ENCODE measurements around the gene SOD1.
"Not testable (repeated sequence)": the region's sequence is repeated elsewhere in the genome, so short reads cannot be mapped to it uniquely, and the experiment has no call there.

The SOD1 gene

DNA sequence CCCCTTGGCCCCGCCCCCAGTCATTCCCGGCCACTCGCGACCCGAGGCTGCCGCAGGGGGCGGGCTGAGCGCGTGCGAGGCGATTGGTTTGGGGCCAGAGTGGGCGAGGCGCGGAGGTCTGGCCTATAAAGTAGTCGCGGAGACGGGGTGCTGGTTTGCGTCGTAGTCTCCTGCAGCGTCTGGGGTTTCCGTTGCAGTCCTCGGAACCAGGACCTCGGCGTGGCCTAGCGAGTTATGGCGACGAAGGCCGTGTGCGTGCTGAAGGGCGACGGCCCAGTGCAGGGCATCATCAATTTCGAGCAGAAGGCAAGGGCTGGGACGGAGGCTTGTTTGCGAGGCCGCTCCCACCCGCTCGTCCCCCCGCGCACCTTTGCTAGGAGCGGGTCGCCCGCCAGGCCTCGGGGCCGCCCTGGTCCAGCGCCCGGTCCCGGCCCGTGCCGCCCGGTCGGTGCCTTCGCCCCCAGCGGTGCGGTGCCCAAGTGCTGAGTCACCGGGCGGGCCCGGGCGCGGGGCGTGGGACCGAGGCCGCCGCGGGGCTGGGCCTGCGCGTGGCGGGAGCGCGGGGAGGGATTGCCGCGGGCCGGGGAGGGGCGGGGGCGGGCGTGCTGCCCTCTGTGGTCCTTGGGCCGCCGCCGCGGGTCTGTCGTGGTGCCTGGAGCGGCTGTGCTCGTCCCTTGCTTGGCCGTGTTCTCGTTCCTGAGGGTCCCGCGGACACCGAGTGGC, at the start of gene SOD1:
TSS of gene SOD1 (plus strand) at position 158 of the 723 bp plus-strand sequence. CDS start at position 235, 77 bp downstream.
- peak; percentile 98 for DNase-seq

DNA sequence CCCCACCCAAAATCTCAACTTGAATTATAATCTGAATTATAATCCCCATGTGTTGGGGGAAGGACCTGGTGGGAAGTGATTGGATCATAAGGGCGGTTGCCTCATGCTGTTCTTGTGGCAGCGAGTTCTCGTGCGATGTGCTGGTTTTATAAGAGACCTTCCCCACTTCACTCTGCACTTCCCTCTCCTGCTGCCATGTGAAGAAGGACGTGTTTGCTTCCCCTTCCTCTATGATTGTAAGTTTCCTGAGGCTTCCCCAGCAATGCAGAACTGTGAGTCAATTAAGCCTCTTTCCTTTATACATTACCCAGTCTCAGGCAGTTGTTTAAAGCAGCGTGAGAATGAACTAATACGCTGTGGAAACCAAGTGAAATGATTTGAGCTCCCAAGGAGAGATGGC, 48.0 kb upstream of the SOD1 start:
- DNase-seq, result no peak

DNA sequence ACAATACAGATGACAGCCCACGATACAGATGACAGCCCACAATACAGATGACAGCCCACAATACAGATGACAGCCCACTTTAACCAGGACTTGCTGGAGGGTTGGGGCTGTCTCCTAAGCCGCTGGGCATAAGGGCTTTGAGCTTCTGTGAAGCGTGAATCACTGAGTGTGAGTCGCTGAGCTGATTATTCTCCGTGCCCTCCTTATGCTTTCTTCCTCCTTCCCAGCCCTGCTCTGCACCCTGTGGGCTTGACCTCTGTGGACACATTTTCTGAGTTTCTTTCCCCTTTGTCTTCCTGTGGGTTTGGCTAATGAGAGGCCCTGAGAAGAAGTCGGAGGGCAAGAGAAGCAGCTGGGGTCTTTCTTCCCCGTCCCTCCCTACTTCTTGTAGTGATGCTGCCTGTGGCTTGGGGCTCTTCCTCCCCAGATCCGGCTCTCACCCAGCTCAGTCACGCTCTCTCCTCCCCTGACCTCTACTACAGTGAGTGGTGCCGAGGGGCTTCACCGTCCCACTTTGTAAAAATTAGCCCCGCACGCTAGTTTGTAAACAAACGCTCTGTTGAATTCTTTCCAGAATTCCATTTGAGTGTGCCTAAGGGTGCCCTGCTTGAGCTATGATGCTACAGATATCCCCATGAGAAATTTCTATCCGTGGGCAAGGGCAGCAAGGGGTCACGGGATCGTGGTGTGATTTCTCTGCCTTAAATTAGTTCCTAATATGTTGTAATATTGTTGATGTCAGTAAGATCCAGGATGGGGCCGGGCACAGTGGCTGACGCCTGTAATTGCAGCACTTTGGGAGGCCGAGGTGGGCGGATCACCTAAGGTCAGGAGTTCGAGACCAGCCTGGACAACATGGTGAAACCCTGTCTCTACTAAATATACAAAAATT, 46.4 kb upstream of the SOD1 start:
- DNase-seq, result peak; percentile 35

DNA sequence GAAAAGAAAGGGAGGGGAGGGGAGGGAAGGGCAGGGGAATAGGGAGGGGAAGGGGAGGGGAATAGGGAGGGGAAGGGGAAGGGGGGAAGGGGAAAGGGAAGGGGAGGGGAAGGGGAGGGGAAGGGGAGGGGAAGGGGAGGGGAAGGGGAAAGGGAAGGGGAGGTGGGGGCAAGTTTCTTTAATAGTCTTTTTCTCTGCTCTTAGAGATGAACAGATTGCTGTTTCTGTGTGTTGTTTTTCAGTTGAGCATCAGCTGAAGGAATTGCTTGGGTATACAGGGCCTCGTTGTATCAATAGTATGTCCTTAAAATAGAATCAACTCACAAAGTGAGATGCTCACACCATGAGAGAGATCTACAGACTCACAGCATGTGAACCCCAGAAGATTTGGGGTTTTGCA, 44.8 kb upstream of the SOD1 start:
- no peak for DNase-seq

GRCh38 chr21:31616216-31616615, 43.3 kb upstream of the SOD1 start:
- no peak for DNase-seq

DNA sequence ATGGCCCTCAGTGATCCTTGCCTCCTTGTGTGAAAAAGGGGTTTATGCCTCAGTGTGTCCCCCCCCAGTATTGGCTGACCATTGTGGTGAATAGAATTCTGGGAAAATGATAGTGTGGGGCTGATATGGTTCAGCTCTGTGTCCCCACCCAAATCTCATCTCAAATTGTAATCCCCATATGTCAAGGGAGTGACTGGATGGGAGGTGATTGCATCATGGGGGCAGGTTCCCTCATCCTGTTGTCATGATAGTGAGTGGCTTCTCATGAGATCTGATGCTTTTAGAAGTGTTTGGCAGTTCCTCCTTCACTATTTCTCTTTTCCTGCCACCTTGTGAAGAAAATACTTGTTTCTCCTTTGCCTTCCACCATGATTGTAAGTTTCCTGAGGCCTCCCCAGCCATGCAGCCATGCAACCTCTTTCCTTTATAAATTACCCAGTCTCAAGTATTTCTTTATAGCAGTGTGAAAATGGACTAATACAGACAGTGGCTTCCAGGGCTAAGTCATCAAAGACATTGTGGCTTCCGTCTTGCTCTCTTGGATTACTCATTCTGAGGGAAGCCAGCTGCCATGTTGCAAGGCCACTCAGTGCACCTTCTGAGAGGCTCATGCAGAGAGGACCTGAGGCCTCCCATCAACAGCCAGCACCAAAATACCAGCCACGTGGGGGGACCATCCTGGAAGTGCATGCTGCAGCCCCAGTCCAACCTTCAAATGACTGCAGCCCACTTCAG, 40.6 kb upstream of the SOD1 start:
- no peak for DNase-seq

DNA sequence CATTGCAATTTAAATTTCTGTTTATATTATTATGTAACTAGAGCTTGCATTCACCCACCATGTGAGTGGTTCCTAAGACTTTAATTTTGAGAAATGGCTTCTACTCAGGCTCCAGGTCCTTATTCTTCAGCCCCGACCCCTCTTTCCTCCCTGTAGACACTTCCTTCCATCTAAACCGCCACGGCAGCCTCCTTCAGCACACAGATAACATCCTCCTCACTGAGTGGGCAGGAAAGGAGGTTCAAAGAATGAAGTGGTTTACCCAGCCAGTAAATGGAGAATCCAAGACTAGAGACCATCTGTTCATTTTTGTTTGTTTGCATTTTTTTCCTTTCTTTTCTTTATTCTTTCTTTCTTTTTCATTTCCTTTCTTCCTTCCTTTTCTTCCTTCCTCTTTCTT, 37.1 kb upstream of the SOD1 start:
- DNase-seq, result no peak

- peak; percentile 47 for DNase-seq
These were observed 35.8 kb upstream of the SOD1 start for GRCh38 chr21:31623664-31624063.

DNA sequence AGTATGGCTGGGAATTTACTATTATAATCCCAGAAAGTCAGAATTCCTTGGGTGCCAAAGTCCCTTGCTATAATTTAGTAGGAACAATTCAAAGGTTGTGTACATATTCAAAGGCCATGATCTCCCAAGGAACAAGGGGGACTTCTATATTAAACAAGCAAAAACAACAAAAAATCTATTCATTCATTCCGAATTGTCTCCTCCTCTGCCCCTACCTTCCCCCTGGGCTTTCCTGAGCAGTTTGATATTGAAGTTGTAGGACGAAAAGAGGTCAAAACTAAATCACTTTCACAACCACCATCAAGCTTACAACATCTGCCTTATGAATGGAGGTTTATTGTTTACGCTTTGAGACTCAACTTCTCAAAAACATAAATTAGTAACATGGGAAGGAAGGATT, 35.3 kb upstream of the SOD1 start:
- DNase-seq, result no peak

- no peak for DNase-seq
These were observed 34.5 kb upstream of the SOD1 start for GRCh38 chr21:31624961-31625491.

DNA sequence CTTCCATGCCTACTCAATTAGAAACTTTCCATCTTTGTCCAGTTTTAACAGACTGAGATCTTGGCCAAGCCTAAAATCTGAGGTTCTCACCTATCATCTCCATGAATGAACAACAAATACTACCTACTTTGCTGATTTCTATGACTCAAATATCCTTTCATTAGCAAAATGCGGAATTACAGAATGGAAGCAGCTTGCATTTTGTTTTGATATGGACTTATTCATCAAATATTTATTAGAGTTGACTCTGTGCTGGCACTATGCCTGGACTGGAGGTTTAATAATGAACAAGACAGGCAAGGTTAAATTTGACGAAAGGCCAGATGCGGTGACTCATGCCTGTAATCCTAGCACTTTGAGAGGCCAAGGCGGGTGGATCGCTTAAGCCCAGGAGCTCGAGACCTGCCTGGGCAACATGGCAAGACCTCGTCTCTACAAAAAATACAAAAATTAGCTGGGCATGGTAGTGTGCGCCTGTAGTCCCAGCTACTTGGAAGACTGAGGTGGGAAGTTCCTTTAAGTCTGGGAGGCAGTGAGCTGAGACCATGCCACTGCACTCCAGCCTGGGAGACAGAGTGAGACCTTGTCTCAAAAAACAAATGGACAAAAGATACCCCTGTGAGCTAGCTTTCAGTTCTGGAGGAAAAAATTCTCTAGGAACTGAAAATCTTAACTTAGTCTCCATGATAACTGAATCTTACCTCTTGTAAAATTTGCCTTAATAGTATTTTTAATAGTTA, 29.4 kb upstream of the SOD1 start:
- DNase-seq, result no peak

DNA sequence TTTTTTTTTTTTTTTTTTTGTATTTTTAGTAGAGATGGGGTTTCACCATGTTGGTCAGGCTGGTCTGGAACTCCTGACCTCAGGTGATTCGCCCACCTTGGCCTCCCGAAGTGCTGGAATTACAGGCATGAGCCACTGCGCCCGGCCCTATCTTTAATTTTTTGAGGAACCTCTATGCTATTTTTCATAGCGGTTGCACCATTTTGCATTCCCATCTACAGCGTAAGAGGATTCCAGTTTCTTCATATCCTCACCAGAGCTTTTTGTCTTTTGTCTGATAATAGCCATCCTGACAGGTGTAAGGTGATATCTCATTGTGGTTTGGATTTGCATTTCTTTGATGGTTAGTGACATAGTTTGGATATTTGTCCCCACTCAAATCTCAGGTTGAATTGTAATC, 27.6 kb upstream of the SOD1 start:
- not testable (repeated sequence) for DNase-seq

- DNase-seq, result no peak
These were observed 24.5 kb upstream of the SOD1 start for GRCh38 chr21:31634993-31635392.

DNA sequence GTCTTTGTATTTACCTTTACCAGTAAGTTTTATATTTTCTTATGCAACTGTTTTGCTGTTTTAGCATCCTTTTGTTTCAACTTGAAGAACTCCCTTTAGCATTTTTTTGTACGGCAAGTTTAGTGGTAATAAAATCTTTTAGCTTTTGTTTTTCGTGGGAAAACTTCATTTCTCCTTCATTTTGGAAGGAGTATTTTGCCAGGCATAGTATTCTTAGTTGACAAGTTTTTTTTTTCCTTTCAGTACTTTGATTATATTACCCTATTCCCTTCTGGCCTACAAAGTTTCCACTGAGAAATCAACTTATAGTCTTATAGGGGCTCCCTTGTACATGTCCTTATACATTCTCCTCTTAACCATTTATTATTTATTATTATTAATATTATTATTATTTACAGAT, 22.6 kb upstream of the SOD1 start:
- no peak for DNase-seq

DNA sequence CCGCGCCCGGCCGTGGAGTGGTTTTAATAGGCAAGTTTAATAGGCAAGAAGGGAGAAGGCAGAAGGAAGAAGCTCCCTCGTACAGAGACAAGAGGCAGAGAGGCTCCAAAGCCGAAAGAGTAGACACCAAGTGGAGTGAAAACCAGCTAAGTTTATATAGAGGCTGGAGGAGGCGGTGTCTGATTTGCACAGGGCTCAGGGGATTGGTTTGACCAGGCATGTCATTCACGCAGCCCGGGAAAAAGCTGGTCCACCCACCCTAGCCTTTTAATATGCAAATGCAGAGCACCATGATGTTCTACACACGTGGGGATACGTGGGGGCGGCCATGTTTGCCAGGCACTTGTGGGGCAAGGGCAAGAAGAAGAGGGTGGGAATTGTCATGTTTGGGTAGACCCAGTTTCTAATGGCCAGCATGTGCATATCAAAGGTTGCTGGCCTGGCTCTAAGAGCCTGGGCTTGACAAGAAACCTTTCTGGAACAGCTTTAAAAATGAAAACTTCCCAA, 18.0 kb upstream of the SOD1 start:
- DNase-seq, result no peak

GRCh38 chr21:31644643-31645042, 14.8 kb upstream of the SOD1 start:
- peak; percentile 23 for DNase-seq

DNA sequence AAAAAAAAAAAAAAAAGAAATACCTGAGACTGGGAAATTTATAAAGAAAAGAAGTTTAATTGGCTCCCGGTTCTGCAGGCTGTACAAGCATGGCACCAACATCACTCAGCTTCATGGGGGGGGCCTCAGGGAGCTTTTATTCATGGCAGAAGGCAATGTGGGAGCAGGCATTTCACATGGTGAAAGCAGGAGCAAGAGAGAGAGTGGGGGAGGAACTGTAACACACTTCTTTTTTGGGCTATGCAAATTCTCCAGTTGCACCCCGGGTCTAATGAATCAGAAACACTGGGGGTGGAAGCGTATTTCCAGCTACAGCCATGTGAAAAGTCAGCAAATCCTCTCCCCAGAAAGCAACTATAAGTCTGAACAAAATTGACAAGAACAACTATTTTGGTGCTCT, 11.8 kb upstream of the SOD1 start:
- DNase-seq, result no peak

DNA sequence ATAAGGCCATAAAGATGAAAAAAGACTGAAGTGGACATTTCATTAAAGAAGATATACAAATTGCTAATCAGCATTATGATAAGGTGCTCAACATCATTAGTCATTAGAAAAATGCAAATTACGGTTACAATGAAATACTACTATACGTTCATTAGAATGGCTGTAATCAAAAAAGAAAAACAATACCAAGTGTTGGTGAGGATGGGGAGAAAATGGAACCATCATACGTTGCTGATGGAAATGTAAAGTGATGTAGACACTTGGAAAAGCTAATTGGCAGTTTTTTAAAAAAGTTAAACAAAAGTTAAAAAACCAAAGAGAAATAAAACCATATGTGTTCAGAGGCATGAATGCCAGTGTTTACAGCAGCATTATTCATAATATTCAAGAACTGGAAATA, 8.6 kb upstream of the SOD1 start:
- no peak for DNase-seq

DNA sequence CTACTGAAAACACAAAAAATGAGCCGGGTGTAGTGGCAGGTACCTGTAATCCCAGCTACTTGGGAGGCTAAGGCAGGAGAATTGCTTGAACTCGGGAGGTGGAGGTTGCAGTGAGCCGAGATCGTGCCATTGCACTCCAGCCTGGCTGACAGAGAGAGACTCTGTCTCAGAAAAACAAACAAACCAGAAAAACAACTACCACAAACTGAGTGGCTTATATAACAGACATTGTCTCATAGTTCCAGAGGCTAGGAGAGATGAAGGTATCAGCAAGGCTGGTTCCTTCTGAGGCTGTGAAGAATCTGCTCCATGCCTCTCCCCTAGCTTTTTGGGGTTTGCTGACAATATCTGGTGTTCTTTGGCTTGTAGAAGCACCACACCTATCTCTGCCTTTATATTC, 8.0 kb upstream of the SOD1 start:
- not testable (repeated sequence) for DNase-seq

DNA sequence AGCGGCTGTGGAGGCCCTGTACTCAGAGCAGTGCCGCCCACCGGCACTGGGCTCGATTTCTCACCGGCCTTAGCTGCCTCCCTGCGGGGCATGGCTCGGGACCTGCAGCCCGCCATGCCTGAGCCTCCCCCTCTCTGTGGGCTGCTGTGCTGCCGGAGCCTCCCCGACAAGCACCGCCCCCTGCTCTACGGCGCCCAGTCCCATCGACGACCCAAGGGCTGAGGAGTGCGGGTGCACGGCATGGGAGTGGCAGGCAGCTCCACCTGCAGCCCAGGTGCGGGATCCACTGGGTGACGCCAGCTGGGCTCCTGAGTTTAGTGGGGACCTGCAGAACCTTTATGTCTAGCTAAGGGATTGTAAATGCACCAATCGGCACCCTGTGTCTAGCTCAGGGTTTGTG, 5.2 kb upstream of the SOD1 start:
- no peak for DNase-seq

- not testable (repeated sequence) for DNase-seq
These were observed 4.5 kb upstream of the SOD1 start for GRCh38 chr21:31654821-31655580.

All from hematopoietic multipotent progenitor cell treated with erythropoietin and hydrocortisone succinate and interleukin-3 and kit ligand, for 4 days (in vitro differentiated cells).